MM.1S (cell line): ENCODE results near the gene LGI1.

ENCODE experiments used
- DNase-seq: peaks from one replicate; pipeline ENCODE4 v3.0.0-alpha.2; 2015
- H2AFZ ChIP-seq: fragments of 300-600 bp; sonication (generic); 2 replicates; pipeline ENCODE4 v1.6.0; 2016; ENCODE audit warnings: antibody characterized with exemption, low read length
- H3F3A ChIP-seq: fragments of 300-600 bp; sonication (generic); 2 replicates; pipeline ENCODE4 v1.6.1; 2016; ENCODE audit warnings: mild to moderate bottlenecking, antibody characterized with exemption, low read length, moderate library complexity, mixed read lengths; ENCODE audit not compliant: insufficient read depth
- H3K27ac ChIP-seq: fragments of 300-600 bp; sonication (generic); 2 replicates; pipeline ENCODE4 v1.5.1; 2016; ENCODE audit warnings: mild to moderate bottlenecking, low read length
- H3K27me3 ChIP-seq: fragments of 300-600 bp; sonication (generic); replicated peaks from 2 replicates; pipeline ENCODE4 v1.6.0; 2016; ENCODE audit warnings: low read length; ENCODE audit not compliant: insufficient read depth
- H3K36me3 ChIP-seq: fragments of 300-600 bp; sonication (generic); replicated peaks from 2 replicates; pipeline ENCODE4 v1.6.1; 2016; ENCODE audit warnings: mild to moderate bottlenecking, low read length, mixed read lengths; ENCODE audit not compliant: insufficient read depth
- H3K4me1 ChIP-seq: fragments of 300-600 bp; sonication (generic); 2 replicates; pipeline ENCODE4 v1.6.1; 2016; ENCODE audit warnings: low read length, mixed read lengths
- H3K4me2 ChIP-seq: fragments of 300-600 bp; sonication (generic); 2 replicates; pipeline ENCODE4 v1.6.0; 2016; ENCODE audit warnings: low read depth, low read length
- H3K4me3 ChIP-seq: fragments of 300-600 bp; sonication (generic); 2 replicates; pipeline ENCODE4 v1.5.1; 2016; ENCODE audit warnings: low read length, mixed read lengths
- H3K79me2 ChIP-seq: fragments of 300-600 bp; sonication (generic); 2 replicates; pipeline ENCODE4 v1.6.1; 2016; ENCODE audit warnings: mixed run types, low read length, mixed read lengths
- H3K9ac ChIP-seq: fragments of 300-600 bp; sonication (generic); 2 replicates; pipeline ENCODE4 v1.6.1; 2016; ENCODE audit warnings: low read length, mixed read lengths
- H3K9me2 ChIP-seq: fragments of 300-600 bp; sonication (generic); replicated peaks from 2 replicates; pipeline ENCODE4 v1.6.1; 2016; ENCODE audit warnings: mild to moderate bottlenecking, low read length, mixed read lengths; ENCODE audit not compliant: insufficient read depth
- H3K9me3 ChIP-seq: fragments of 300-600 bp; sonication (generic); replicated peaks from 2 replicates; pipeline ENCODE4 v1.6.1; 2016; ENCODE audit warnings: mild to moderate bottlenecking, low read length, mixed read lengths; ENCODE audit not compliant: insufficient read depth
- H4K20me1 ChIP-seq: fragments of 300-600 bp; sonication (generic); 2 replicates; pipeline ENCODE4 v1.6.1; 2016; ENCODE audit warnings: mild to moderate bottlenecking, low read length, moderate library complexity, mixed read lengths; ENCODE audit not compliant: insufficient read depth
- EZH2 ChIP-seq: fragments of 300-600 bp; sonication (generic); optimal IDR thresholded peaks from 2 replicates; pipeline ENCODE3; 2017; ENCODE audit warnings: low read depth, mild to moderate bottlenecking, antibody characterized with exemption, low read length, mixed read lengths
- EZH2phosphoT487 ChIP-seq: fragments of 300-600 bp; sonication (generic); IDR thresholded peaks from 2 replicates; pipeline ENCODE4 v1.6.1; 2018; ENCODE audit warnings: antibody characterized with exemption, low read length
- TF ChIP-seq, protein P1 (sequence below): fragments of 300-600 bp; sonication (generic); IDR thresholded peaks from 2 replicates; pipeline ENCODE4 v1.5.1; 2016; ENCODE audit warnings: antibody characterized with exemption, low read length, mixed read lengths

The LGI1 gene

DNA sequence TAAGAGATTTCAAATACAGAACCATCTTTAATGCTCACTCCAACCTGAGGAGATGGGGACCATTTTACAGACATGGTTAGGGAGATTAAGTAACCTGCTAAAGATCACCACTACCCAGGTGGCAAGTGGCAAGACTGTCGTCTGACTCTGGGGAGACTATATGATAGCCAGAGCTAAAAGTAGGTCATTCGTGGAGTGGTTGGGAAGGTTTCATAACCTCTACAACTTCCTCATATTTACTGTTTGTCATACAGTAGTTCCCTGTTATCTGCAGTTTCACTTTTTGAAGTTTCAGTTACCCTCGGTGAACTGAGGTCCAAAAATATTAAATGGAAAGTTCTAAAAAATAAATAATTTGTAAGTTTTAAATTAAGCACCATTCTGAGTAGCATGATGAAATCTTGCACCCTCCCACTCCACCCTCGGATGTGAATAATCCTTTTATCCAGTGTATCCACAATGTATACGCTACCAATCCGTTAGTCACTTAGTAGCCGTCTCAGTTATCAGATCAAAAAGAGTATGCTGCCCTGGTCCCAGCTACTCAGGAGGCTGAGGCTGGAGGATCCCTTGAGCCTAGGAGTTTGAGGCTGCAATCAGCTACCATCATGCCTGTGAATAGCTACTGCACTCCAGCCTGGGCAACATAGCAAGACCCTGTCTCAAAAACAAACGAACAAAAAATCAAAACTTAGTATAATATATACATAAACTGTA lies 14.9 kb upstream of the LGI1 start:
- DNase-seq = peak; percentile 55

DNA sequence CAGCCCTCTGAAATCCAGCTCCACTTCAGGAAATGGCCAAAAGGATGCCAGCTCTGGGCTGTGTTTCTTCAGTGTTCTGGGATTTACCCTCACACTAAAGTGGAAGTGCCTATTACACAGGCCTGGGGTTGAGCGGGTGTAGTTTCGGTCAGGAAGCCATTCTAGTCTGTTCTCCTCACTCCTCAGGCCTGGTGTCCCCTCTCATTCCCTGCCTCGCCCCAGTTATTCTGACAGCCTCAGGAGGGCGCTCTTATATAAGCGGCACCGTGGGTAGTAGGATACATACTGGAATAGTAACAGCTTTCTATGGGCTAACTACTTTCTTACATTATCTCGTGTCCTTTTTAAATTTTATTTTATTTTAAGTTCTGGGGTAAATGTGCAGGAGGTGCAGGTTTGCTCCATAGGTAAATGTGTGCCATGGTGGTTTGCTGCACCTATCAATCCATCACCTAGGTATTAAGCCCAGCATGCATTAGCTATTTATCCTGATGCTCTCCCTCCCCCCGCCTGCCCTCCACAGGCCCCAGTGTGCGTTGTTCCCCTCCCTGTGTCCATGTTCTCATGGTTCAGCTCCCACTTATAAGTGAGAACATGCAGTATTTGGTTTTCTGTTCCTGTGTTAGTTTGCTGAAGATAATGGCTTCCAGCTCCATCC lies 12.2 kb upstream of the LGI1 start:
- TF ChIP-seq, protein P1, sequence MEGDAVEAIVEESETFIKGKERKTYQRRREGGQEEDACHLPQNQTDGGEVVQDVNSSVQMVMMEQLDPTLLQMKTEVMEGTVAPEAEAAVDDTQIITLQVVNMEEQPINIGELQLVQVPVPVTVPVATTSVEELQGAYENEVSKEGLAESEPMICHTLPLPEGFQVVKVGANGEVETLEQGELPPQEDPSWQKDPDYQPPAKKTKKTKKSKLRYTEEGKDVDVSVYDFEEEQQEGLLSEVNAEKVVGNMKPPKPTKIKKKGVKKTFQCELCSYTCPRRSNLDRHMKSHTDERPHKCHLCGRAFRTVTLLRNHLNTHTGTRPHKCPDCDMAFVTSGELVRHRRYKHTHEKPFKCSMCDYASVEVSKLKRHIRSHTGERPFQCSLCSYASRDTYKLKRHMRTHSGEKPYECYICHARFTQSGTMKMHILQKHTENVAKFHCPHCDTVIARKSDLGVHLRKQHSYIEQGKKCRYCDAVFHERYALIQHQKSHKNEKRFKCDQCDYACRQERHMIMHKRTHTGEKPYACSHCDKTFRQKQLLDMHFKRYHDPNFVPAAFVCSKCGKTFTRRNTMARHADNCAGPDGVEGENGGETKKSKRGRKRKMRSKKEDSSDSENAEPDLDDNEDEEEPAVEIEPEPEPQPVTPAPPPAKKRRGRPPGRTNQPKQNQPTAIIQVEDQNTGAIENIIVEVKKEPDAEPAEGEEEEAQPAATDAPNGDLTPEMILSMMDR = peak; percentile 12; the same call in 1 of the 2 replicates
- no peak for TF ChIP-seq EZH2phosphoT487
- Histone ChIP-seq H3K36me3 (no peaks in the 10 kb centered on the region), H3K9me2 (no peaks in the 10 kb centered on the region), H3K27ac (no peak overlapping the region), H3K4me3 (no peak overlapping the region), H2AFZ (no peak overlapping the region), H3K27me3 (peaks cover 7% of the 10 kb centered on the region; the same call in 1 of the 2 replicates), H3K9ac (no peak overlapping the region), H3K4me2 (no peak overlapping the region), H3F3A (peaks cover 6% of the 10 kb centered on the region; the same call in 1 of the 2 replicates), H3K79me2 (no peaks in the 10 kb centered on the region), H3K9me3 (no peaks in the 10 kb centered on the region), H4K20me1 (no peaks in the 10 kb centered on the region), H3K4me1 (peaks cover 7% of the 10 kb centered on the region; the same call in 1 of the 2 replicates)
- DNase-seq = no peak

More for the DNA sequence above, 14.9 kb upstream of the LGI1 start:
- peaks cover 7% of the 10 kb centered on the region; the same call in 1 of the 2 replicates for H3K4me1 ChIP-seq
- H3K9me3 ChIP-seq = no peaks in the 10 kb centered on the region
- no peak overlapping the region for H3K27ac ChIP-seq
- H3K9ac ChIP-seq = no peak overlapping the region
- peak overlapping the region; percentile 26; the same call in 1 of the 2 replicates for H3K4me2 ChIP-seq
- H3K9me2 ChIP-seq = no peaks in the 10 kb centered on the region
- no peak overlapping the region for H3K4me3 ChIP-seq
- H3F3A ChIP-seq = peaks cover 6% of the 10 kb centered on the region; the same call in 1 of the 2 replicates
- H2AFZ ChIP-seq = no peak overlapping the region
- H3K79me2 ChIP-seq = no peaks in the 10 kb centered on the region
- H3K27me3 ChIP-seq = peaks cover 7% of the 10 kb centered on the region; the same call in 1 of the 2 replicates
- TF ChIP-seq, protein P1 = no peak
- TF ChIP-seq EZH2 (no peak), EZH2phosphoT487 (no peak)
- no peaks in the 10 kb centered on the region for H4K20me1 ChIP-seq
- no peaks in the 10 kb centered on the region for H3K36me3 ChIP-seq

DNA sequence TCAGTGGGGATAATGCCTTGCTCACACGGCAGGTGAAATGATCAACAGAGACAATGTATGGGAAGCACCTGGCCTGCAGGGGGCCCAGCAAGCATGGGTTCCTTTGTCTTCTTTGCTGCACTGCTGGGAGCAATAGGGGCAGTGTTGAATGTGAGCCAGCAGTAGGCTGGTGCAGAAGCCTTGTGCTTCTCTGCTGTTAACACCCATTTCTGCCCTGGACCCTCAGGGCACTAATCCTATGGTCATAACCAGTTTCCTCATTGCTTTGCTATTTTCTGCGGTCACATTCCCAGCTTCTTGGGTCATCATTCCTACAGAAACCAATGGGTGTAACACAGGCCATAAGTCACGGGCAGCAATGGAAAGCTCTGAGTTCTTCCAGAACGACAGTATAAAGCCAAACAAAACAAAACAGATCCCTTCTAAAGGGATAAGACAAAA lies 10.9 kb upstream of the LGI1 start:
- H3K4me2 ChIP-seq = no peak overlapping the region

More for the DNA sequence above, 10.9 kb upstream of the LGI1 start:
- H3K4me1 ChIP-seq = peaks cover 7% of the 10 kb centered on the region; the same call in 1 of the 2 replicates
- DNase-seq = peak; percentile 30
- peaks cover 6% of the 10 kb centered on the region; the same call in 1 of the 2 replicates for H3F3A ChIP-seq
- H3K9ac ChIP-seq = no peak overlapping the region
- H3K9me3 ChIP-seq = no peaks in the 10 kb centered on the region
- H4K20me1 ChIP-seq = no peaks in the 10 kb centered on the region
- TF ChIP-seq, protein P1 = peak; percentile 55
- no peak for TF ChIP-seq EZH2phosphoT487
- 0 out of 2 replicates have a peak, but pooled peaks cover 7% of the 10 kb centered on the region for H3K27me3 ChIP-seq
- H3K4me3 ChIP-seq = no peak overlapping the region
- no peaks in the 10 kb centered on the region for H3K36me3 ChIP-seq
- no peak overlapping the region for H3K27ac ChIP-seq
- no peaks in the 10 kb centered on the region for H3K79me2 ChIP-seq
- no peaks in the 10 kb centered on the region for H3K9me2 ChIP-seq
- no peak overlapping the region for H2AFZ ChIP-seq
